ENCODE results near the gene UNC5B.

Gene UNC5B

DNA sequence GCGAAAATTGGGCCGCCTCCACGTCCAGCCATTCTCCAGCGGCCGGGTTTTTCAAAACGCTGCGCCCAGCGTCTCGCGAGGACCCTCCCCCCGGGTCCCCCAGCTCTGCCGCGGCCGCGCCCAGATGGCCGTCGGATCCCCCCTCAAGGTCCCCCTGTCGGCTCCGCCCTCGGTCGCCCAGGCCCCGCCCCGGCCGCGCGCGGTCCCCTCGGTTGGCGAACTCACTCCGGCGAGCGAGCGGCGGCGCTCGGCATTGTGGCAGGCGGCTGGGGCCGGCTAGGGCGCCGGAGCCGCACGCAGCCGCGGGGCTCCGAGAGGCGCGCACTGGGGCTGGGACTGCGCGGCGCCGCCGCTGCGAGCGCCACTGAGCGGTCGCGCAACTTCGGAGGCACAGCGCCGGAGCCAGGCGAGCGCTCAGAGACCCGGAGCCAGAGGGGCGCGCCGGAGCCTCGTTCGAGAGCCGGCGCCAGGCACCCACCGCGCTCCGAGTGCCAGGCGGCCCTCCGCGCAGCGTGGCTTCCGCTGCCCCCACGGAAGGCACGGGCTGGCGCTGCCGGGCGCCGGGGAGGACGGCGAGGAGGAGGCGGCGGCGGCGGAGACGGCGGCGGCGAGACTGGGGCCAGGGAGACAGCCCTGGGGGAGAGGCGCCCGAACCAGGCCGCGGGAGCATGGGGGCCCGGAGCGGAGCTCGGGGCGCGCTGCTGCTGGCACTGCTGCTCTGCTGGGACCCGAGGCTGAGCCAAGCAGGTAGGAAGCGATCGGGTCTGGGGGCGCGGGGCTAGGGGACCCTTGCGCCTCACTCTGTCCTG is at the start of gene UNC5B:
UNC5B (plus strand) TSS at position 253 of the 809 bp plus-strand sequence; CDS start at position 669, 416 bp downstream.
- in situ Hi-C loops (cut with MboI; ENCODE audit: low sequenced_read_pairs), result loop anchor here (25.0 kb wide), 1 partner anchor 300 kb away; no protein-coding TSS in a partner anchor

DNA sequence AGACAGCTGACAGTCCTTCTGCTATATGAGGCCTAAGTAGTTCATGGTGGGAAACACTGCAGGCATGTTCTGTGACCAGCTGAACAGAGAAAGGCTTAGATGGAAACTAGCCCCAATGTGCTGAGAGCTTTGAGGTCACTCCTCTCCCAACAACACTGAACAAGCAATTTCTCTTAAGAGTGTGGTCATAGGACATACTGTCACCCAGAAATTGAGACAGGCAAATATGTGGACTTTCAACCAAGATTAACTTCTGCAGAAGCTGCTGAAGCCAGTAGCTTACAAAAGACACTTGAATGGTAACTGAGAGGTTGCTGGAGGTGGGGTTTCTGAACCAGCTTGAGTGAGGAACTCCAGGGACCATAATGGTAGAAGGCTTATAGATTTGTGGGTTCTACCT is 38.9 kb upstream of the UNC5B start:
- in situ Hi-C loops (cut with MboI; ENCODE audit: low sequenced_read_pairs), result no loop called here

DNA sequence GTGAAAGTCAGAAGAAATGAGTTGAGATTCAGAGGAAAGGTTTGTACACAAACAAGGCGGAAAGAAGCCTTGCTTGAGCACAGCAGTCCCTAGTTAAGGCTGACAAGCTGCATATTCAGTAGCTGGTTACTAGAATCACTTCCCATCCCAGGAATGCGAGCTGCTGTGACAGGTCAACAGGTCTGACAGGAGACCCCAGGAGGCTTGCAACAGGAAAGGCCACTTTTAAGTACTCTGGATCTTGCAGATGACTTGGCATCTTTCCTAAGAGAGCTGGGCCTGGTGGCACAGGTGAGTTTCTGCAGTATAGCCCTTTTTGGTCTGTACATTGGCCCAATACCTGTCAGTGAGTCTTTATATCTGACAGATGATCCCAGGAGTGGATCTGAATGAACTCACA is 35.7 kb upstream of the UNC5B start:
- in situ Hi-C loops (cut with MboI; ENCODE audit: low sequenced_read_pairs), result no loop called here

DNA sequence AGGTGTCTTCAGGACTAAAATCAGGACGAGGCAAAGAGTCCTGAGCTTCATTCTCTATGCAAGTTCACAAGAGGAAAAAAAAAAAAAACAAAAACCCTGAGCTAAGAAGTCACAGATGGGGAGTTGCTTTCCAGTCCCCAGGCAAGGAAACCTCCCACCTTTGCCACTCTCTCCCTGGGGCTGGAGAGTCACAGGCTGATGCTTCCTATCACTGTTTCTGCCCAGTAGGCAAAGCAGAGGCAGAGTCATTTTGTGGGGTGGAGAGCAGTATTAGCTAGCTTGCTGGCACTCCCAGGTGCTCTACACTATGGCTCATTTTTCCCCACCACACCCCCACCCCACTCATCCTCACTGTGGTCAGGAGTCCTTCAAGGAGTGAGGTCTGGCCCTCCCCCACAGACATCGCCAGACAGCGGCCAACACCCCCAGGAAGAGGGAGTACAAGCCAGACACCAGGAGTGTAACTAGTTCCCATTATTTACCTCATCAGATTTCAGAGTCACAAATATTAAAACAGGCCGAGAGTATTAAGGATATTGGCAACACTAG is 34.6 kb upstream of the UNC5B start:
- in situ Hi-C loops (cut with MboI; ENCODE audit: low sequenced_read_pairs), result no loop called here

DNA sequence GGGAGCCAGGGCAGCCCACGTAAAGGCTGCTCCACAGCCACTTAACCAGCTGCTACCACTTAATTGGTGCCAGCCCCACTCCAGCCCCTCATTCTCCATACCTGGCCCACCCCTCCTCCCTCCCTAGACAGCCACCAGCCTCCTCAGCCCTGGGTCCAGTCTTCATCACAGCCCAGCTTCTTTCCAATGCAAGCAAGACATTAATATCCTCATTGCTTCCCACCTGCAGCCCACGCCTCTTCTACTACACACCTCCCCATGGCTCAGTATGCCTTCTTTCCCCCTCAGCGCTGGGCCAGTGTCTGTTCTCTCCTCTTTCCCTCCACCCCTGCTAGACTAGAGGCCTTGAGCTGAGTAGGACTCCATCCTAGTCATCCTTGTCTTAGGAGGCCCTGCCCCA is 33.5 kb upstream of the UNC5B start:
- in situ Hi-C loops (cut with MboI; ENCODE audit: low sequenced_read_pairs), result no loop called here

DNA sequence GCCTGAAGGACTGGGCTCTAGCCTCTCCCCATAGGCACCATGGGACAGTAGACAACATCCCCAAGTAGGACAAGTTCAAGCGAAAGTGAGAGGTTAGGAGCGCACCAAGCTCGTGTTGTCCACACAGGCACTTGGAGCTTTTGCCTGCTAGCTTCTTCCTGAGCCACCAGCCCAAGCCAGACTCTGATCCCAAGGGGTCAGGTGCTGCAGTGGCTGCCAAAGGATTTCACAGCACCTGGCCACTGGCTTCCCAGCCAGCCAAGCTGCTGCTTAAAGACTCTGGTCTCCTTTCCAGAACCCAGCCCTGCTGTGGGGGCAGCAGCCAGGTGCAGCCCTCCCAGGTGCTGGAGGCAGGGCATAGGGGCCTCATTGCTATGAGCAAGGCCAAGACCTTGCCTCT is 33.0 kb upstream of the UNC5B start:
- in situ Hi-C loops (cut with MboI; ENCODE audit: low sequenced_read_pairs), result no loop called here

DNA sequence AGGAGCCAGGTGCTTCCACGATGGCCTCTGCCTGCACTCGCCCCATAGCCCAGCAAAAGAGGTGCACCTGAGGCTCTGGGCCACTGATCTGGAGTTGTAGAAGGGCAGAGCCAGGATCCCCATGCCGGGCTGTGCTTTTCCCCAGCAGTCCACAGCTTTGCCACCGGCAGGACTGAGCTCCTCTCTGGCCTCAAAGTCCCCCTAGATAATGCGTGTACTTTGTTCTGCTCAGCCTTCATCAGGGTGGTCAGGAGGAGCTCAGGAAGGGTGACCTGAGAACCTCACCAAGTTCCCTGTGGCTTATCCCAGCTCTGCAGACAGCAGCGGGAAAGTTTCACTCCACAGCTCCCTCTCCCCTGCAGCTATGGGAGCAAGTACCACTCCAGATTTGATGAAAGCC is 27.9 kb upstream of the UNC5B start:
- in situ Hi-C loops (cut with MboI; ENCODE audit: low sequenced_read_pairs), result no loop called here

DNA sequence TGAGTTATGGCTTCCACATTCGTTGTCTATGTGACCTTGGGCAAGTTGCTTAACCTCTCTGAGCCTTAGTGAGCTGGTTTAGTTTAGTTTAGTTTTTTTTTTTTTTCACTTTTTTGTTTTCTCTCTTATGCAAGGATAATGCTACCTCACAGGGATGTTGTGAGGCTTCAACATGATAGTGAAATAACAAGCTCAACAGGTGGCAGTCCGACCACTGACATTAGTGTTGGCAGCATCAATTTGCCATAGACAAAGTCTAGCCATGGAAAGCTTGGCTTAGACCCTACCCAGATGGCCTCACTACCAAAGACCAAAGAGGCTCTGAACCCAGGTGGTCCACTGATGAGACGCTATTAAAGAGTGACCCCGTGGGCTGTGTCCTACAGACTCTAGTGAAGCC is 27.2 kb upstream of the UNC5B start:
- in situ Hi-C loops (cut with MboI; ENCODE audit: low sequenced_read_pairs), result no loop called here

DNA sequence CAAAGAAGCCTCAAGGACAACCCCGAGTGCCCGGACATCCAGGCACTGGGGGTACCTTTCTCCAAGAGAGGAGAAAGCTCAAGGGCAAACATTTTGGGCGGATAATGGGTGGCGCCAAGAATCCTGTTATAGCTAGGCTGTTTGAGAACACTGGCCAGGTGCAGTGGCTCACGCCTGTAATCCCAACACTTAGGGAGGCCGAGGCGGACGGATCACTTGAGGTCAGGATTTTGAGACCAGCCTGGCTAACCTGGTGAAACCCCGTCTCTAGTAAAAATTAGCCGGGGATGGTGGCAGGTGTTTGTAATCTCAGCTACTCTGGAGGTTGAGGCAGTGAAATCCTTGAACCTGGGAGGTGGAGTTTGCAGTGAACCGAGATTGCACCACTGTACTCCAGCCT is 25.2 kb upstream of the UNC5B start:
- in situ Hi-C loops (cut with MboI; ENCODE audit: low sequenced_read_pairs), result no loop called here

DNA sequence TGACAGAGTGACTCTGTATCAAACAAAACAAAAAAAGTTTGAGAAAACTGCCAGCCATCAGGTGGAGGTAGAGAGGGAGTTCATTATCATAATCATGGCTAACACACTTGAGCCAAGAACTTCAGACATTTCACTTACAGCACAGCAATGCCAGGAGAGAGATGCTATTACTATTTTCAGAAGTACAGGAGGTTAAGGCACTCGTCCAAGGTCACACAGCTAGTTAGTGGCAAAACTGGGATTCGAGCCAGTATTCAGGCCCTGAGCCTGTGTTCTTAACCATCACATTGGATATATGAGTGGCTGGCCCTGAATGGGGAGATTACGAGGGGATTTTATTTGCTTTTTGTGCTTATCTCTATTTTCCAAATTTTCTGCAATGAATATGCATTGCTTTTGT is 24.8 kb upstream of the UNC5B start:
- in situ Hi-C loops (cut with MboI; ENCODE audit: low sequenced_read_pairs), result no loop called here

DNA sequence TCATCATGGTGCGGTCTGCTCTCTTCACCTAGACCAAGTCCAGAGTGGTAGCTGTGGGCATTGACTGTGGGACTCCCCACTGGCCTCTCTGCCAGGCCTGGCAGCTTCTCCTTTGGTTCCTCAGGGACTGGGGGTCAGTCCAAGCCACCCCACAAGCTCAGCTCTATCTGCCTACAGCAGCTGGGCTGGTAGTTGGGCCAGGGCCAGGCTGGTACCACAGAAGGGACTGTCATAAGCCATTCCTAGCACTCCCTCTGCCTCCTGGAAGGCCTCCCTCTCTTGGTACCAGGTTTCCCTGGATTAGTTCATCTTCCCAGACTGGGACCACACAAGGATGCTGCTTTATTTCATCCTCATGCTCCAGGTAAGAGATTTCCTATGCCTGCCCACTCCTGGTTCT is 24.2 kb upstream of the UNC5B start:
- in situ Hi-C loops (cut with MboI; ENCODE audit: low sequenced_read_pairs), result no loop called here

DNA sequence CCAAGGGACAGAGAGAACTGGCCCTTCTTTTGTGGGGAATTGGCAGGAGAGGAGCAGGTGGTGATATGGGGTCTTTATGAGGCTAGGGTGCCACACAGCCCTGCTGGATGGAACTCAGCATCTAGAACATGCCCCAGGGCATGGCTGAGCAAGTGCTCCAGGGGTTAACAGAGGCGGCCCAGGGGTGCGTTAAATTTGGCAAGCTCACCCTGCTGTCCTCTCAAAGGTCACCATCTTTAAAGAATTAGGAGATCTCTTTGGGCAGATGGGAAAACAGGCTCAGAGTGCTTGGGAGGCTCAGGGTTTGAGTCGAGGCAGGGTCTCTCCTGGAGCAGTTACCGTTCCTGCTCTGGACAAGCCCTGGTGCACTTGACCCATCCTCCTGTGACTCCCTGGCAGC is 21.4 kb upstream of the UNC5B start:
- in situ Hi-C loops (cut with MboI; ENCODE audit: low sequenced_read_pairs), result no loop called here

DNA sequence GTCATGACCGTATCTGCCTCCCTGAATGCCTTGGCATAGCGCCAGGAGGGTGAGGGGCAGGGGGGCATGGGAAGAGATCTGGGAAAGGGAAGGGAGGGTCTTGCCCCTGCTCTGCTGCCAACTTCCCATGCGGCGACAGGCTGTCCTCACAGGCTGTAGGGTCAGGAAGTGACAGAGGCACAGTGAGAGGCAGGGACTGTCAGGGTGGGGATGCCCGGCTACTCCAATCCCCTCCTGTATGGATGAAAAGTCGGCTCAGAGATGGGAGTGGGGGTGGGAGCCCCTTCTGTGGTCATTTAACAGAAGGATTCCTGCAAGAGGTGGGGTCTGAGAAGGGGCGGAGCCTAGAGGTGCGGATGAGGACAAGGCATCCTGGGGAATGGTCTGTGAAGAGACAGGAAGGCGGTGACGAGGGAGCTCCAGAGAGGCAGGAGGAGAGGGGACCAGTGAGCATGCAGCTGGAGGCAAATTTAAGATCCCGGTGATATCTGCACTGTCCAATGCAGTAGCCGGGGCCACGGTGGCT is 20.8 kb upstream of the UNC5B start:
- in situ Hi-C loops (cut with MboI; ENCODE audit: low sequenced_read_pairs), result no loop called here

DNA sequence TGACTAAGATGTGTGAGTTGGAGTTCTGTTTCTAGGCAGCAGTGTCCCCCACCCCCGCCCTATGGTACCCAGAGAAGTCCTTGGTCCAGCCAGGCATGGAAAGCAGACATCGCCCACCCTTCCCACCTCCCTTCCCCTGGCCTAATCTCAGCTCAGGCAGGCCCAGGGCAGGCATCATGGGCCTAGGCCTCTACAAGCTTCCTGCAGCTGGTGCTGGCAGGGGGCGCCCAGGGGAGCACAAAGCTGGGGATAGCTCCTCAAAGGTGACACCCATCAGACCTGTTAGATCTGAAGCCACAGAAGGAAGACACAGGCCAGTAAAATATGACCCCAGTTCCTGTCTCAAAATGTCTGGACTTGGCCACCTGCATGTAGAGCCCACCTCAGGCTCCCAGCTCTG is 18.9 kb upstream of the UNC5B start:
- in situ Hi-C loops (cut with MboI; ENCODE audit: low sequenced_read_pairs), result no loop called here

DNA sequence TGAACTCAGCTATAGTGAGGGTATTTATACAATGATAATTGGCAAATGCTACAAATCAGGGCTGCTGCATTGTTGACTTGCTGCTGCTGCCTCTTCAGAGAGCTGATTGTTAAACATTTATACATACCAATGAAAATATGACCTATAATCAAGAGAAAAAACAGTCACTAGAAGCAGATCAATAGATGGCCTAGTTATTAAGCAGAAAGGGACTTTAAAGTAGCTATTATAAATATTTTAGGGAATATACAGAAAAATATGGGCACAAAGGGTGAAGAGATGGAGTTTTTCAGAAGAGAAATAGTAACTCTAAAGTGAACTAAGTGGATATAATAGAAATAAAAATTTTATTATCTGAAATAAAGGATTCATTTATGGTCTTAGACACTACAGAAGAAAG is 14.4 kb upstream of the UNC5B start:
- in situ Hi-C loops (cut with MboI; ENCODE audit: low sequenced_read_pairs), result no loop called here

DNA sequence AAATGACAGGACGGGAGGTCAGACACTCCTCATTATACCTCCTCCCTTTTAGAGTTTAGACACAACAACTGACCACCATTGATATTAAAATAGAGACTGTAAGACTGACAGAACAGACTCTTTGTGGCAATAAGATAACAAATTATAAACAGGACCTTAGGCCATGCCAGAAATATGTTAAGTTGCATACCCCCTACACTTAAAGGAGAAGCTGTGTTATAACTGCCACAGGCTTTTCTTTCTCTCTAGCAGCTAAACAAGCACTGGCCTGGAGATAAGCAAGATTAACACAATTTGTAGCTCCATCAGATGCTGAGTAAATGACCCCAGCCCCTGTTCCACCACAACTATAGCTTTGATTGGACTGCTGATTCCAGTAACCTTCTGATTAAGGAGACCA is 10.5 kb upstream of the UNC5B start:
- in situ Hi-C loops (cut with MboI; ENCODE audit: low sequenced_read_pairs), result loop anchor here (25.0 kb wide), 1 partner anchor 290 kb away; no protein-coding TSS in a partner anchor

DNA sequence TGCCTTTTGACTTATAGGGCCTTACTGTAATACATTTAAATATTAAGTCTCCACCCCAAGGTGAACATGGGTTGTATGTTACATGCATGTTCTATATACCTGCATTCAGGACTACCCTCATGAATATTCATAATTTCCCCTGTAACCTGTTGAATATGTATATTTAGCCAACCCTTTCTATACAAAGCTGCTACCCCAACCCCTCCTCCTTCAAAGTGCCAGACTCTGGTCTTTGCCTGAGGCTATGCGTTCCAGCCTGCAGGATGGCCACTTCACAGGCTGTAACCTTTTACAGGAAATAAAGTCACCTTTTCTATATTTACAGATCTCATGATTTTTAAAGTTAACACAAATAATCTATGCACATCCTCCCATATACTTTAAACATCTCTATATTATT is 10.1 kb upstream of the UNC5B start:
- in situ Hi-C loops (cut with MboI; ENCODE audit: low sequenced_read_pairs), result loop anchor here (25.0 kb wide), 1 partner anchor 290 kb away; no protein-coding TSS in a partner anchor

DNA sequence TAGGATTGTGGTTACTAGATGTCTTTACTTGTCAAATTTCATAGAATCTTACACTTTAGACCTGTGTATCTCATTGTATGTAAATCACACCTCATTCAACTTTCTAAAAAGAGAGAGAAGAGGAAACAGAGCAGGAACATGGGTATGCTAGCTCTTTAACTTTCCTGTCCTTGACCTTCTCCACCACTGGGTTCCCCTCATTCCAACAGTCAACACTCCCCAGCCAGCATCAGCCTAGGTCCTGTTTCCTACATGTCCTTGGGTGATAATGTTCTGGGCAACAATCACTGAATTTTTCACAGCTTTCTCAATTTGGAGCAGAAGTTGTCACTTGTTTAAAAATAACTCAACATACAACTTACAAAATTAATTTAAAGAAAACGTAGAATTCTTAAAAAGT is 9.2 kb upstream of the UNC5B start:
- in situ Hi-C loops (cut with MboI; ENCODE audit: low sequenced_read_pairs), result loop anchor here (25.0 kb wide), 1 partner anchor 291 kb away; no protein-coding TSS in a partner anchor

DNA sequence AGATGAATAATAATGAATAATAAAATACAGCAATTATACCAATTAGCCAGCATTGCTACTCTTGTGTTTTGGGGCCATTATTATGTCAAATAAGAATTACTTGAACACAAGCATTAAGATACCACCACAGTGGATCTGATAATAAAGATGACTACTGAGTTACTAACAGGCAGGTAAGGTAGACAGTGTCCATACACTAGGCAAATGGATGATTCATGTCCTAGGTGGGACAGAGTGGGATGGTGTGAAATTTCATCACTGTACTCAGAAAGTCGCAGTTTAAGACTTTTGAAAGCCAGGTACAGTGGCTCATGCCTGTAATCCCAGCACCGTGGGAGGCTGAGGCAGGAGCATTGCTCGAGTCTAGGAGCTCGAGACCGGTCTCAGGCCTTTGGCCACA is 8.7 kb upstream of the UNC5B start:
- in situ Hi-C loops (cut with MboI; ENCODE audit: low sequenced_read_pairs), result loop anchor here (25.0 kb wide), 1 partner anchor 291 kb away; no protein-coding TSS in a partner anchor

DNA sequence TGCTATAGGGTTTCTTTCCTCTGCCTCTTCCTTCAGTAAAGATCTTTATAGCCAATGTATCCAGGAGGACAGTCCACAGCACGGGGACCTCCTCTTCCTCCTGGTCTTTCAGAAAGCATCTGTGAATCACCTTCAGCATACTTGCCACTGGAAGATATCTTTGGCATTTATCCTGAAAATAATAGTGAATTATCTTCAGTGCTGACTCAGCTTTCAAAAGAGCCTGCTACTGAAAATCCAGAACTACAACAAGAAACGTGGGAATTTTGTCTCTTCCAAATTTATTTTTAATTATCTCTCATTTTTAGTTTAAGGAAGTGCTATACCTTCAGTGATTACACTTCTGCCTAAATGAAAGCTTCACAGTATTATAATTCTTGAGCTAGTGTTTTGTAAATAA is 7.6 kb upstream of the UNC5B start:
- in situ Hi-C loops (cut with MboI; ENCODE audit: low sequenced_read_pairs), result loop anchor here (25.0 kb wide), 1 partner anchor 292 kb away; no protein-coding TSS in a partner anchor

DNA sequence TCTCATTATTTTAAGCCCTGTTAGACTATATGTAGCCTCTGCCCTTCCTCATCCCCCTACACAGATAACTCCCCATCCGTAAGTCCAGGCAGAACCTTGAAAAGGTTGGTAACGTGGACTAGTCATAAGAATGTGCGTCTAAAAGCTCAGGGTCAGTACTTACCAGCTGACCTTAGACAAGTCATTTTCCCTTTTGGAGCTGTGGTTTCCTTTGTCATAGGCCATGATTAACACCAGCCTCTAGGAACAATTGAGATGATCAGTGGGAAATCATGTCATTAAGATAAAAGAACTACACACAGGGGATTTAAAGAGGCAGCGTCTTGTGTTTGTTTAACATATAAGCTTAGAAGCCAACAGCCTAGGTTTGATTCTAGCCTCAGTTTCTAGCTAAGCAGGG is 6.9 kb upstream of the UNC5B start:
- in situ Hi-C loops (cut with MboI; ENCODE audit: low sequenced_read_pairs), result loop anchor here (25.0 kb wide), 1 partner anchor 293 kb away; no protein-coding TSS in a partner anchor

DNA sequence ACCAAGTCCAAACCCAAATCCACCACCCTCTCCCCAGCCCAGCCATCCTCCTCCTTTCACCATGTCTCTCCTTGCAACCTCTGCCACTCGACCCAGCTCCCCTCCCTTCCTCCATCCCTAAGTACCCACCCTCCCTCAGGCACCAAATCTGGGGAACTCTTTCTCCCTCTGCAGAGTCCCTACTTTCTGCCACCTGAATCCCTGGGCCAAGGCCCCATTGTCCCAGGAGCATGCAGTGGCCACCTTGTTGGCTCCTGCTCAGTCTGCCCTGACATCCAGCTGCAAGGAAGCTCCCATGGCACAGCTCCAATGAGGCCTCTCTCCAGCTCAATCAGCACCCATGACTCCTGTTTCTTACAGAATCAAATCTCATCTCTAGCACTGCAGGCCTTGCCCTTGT is 5.5 kb upstream of the UNC5B start:
- in situ Hi-C loops (cut with MboI; ENCODE audit: low sequenced_read_pairs), result loop anchor here (25.0 kb wide), 1 partner anchor 295 kb away; no protein-coding TSS in a partner anchor
